ENCODE results near the gene FOXD2.

FOXD2 gene

GRCh38 chr1:47460040-47460439 is 22.2 kb downstream of the FOXD2 start:
- POLR2A ChIA-PET: no interaction called here
- no peak overlapping the region for H3K27ac ChIP-seq (ENCODE audit: extremely low read depth, low read depth, low read length)
- H3K4me3 ChIP-seq (ENCODE audit: low read depth, low read length): no peak overlapping the region
- no peaks in the 10 kb centered on the region for H3K36me3 ChIP-seq (ENCODE audit: control insufficient read depth in 2 of 2, insufficient read depth in 1 of 2, low read length in 2 of 2)
- CTCF ChIA-PET: interaction anchor here (0.7 to 1.6 kb wide), 7 partner anchors 10 to 250 kb away, joined by 3 to 7 read pairs (median 3); partner anchors contain the start of gene FOXD2
- TF ChIP-seq ZNF76 (tag by site-specific recombination; IDR thresholded peaks at IDR 0.05; ENCODE audit: borderline replicate concordance, low read depth) (no peak), ZBTB17 (tag by site-specific recombination; IDR thresholded peaks at IDR 0.05) (peak; percentile 50; the same call in 1 of the 2 replicates)
- no peaks in the 10 kb centered on the region for H3K4me1 ChIP-seq (ENCODE audit: control insufficient read depth, insufficient read depth, low read length)
- H3K9me3 ChIP-seq (ENCODE audit: control insufficient read depth, insufficient read depth, low read depth, low read length): no peaks in the 10 kb centered on the region

- no peaks in the 10 kb centered on the region for H3K9me3 ChIP-seq (ENCODE audit: control insufficient read depth, insufficient read depth, low read depth, low read length)
- H3K36me3 ChIP-seq (ENCODE audit: control insufficient read depth in 2 of 2, insufficient read depth in 1 of 2, low read length in 2 of 2): no peaks in the 10 kb centered on the region
- ChIA-PET CTCF (interaction anchor here (0.6 to 1.6 kb wide), 7 partner anchors 10 to 791 kb away, joined by 3 to 7 read pairs (median 3); partner anchors contain the start of gene FOXD2), POLR2A (no interaction called here)
- no peaks in the 10 kb centered on the region for H3K4me1 ChIP-seq (ENCODE audit: control insufficient read depth, insufficient read depth, low read length)
- no peak overlapping the region for H3K4me3 ChIP-seq (ENCODE audit: low read depth, low read length)
- no peak overlapping the region for H3K27ac ChIP-seq (ENCODE audit: extremely low read depth, low read depth, low read length)
- TF ChIP-seq OSR2 (tag by site-specific recombination; IDR thresholded peaks at IDR 0.05) (no peak), ZNF341 (tag by site-specific recombination; IDR thresholded peaks at IDR 0.05; ENCODE audit: low read depth) (no peak), HOXA7 (CRISPR knock-in tag; IDR thresholded peaks at IDR 0.05; ENCODE audit: borderline replicate concordance) (no peak), ZSCAN4 (tag by site-specific recombination; IDR thresholded peaks at IDR 0.05) (no peak)
These were observed 22.6 kb downstream of the FOXD2 start for GRCh38 chr1:47460456-47460855.

GRCh38 chr1:47465605-47466004 is 27.8 kb downstream of the FOXD2 start:
- POLR2A ChIA-PET: no interaction called here
- Histone ChIP-seq H3K9me3 (ENCODE audit: control insufficient read depth, insufficient read depth, low read depth, low read length) (no peaks in the 10 kb centered on the region), H3K27ac (ENCODE audit: extremely low read depth, low read depth, low read length) (no peak overlapping the region), H3K4me3 (ENCODE audit: low read depth, low read length) (no peak overlapping the region), H3K36me3 (ENCODE audit: control insufficient read depth in 2 of 2, insufficient read depth in 1 of 2, low read length in 2 of 2) (no peaks in the 10 kb centered on the region), H3K4me1 (ENCODE audit: control insufficient read depth, insufficient read depth, low read length) (peaks cover 4% of the 10 kb centered on the region; the same call in 1 of the 2 replicates)
- CTCF ChIA-PET: interaction anchor here (1.7 to 2.2 kb wide), 4 partner anchors 24 to 260 kb away, joined by 5 to 6 read pairs (median 6); partner anchors contain the start of gene FOXD2
- TF ChIP-seq ZNF23 (tag by site-specific recombination; IDR thresholded peaks at IDR 0.05; ENCODE audit: borderline replicate concordance): no peak
- TF ChIP-seq KLF17 (tag by site-specific recombination; IDR thresholded peaks at IDR 0.05): no peak
- no peak for TF ChIP-seq ZNF791 (tag by site-specific recombination; IDR thresholded peaks at IDR 0.05)
- TF ChIP-seq EGR2 (tag by site-specific recombination; IDR thresholded peaks at IDR 0.05; ENCODE audit: low read depth): peak; percentile 51; the same call in 1 of the 2 replicates
- TF ChIP-seq ZNF600 (tag by site-specific recombination; IDR thresholded peaks at IDR 0.05): no peak
- no peak for TF ChIP-seq ZNF280D (tag by site-specific recombination; IDR thresholded peaks at IDR 0.05)
- TF ChIP-seq ZNF175 (tag by site-specific recombination; IDR thresholded peaks at IDR 0.05): no peak
- no peak for TF ChIP-seq ZNF341 (tag by site-specific recombination; IDR thresholded peaks at IDR 0.05; ENCODE audit: low read depth)
- TF ChIP-seq ZNF660 (tag by site-specific recombination; IDR thresholded peaks at IDR 0.05): no peak
- TF ChIP-seq ZFHX2 (tag by site-specific recombination; conservative IDR thresholded peaks at IDR 0.05): peak; percentile 77
- TF ChIP-seq ZNF514 (tag by site-specific recombination; IDR thresholded peaks at IDR 0.05): no peak
- peak; percentile 49; the same call in 1 of the 2 replicates for TF ChIP-seq SCRT2 (tag by site-specific recombination; IDR thresholded peaks at IDR 0.05)
- TF ChIP-seq ZNF645 (tag by site-specific recombination; IDR thresholded peaks at IDR 0.05): no peak
- no peak for TF ChIP-seq SP7 (tag by site-specific recombination; IDR thresholded peaks at IDR 0.05)
